ENCODE measurements around the gene HSPA1A. TPM values are rescaled to one million over a fixed set of nuclear protein-coding genes. Genes with fewer than 3 reads are reported as not detected.
"Not testable (repeated sequence)": the region's sequence is repeated elsewhere in the genome, so short reads cannot be mapped to it uniquely, and the experiment has no call there.

HSPA1A gene
- total RNA-seq, 4 donors from 2014 or later = 85.8 to 205 (median 111) TPM

DNA sequence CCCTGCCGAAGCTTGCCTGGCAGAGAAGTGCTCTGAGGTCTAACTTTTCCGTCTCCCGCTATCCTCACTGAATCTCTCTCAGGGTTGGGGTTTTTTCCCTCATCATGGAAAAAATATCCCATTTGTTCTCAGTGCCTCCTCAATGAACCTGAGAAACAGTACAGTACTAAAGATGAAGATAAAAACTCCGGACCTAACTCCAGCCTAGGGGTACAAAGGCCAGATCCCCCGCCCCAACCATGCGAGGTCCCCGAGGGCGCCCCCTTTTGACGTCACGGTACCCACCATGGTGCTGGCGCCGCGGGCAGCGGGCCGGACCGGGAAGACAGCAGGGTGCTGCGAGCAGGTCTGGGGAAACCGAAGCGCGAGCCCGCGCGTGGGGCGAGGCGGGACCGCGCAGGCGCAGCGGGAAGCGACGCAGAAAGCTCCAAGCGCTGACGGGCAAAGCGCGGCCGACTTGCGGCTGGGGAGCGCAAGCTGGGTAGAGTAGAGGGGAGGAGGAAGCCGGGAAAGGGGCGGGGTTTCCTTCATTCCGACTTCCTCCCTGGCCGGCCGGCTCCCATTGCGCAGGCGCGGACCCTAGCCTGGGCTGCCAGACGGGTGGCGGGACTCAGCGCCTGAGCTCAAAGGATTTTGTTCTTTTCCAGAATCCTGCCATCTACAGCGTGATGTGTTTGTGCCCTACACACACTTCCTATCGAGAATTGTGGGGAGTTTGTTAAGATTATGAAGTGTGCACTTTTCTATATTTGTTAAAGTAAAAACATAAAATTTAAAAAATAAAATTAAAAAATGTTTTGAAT lies 8.7 kb upstream of the HSPA1A start, which contains the start of gene LSM2:
TSS of gene LSM2 (minus strand) at position 497 of the 803 bp plus-strand sequence. CDS start at position 288, 209 bp downstream.
- H3K27me3 ChIP-seq = no peaks in the 10 kb centered on the region
- DNase-seq (peak; percentile 98), ATAC-seq (peak; percentile 97 to 99)
- peaks cover 9 to 12% of the 10 kb centered on the region in 2 donors for H3K4me1 ChIP-seq
- no peaks in the 10 kb centered on the region for H3K9me3 ChIP-seq
- in situ Hi-C loops (cut with MboI; ENCODE audit: low sequenced_read_pairs in 4 of 4) (loop anchor here in 1 of 4 donors (25.0 kb wide), 1 partner anchor 381 kb away; the partner anchor contains the start of genes AGER, AGPAT1, GPSM3 and PBX2), intact Hi-C loops (cut with DNase I; ENCODE audit: low total_unique reads) (loop anchor here (1.0 kb wide), 1 partner anchor 10 kb away; no protein-coding TSS in a partner anchor)
- peak within 1 kb of the TSS; percentile 90 to 99 (median 95) for H3K27ac ChIP-seq
- H3K4me3 ChIP-seq = peak within 1 kb of the TSS; percentile 61 to 87 (median 78)
- TF ChIP-seq, protein P1, sequence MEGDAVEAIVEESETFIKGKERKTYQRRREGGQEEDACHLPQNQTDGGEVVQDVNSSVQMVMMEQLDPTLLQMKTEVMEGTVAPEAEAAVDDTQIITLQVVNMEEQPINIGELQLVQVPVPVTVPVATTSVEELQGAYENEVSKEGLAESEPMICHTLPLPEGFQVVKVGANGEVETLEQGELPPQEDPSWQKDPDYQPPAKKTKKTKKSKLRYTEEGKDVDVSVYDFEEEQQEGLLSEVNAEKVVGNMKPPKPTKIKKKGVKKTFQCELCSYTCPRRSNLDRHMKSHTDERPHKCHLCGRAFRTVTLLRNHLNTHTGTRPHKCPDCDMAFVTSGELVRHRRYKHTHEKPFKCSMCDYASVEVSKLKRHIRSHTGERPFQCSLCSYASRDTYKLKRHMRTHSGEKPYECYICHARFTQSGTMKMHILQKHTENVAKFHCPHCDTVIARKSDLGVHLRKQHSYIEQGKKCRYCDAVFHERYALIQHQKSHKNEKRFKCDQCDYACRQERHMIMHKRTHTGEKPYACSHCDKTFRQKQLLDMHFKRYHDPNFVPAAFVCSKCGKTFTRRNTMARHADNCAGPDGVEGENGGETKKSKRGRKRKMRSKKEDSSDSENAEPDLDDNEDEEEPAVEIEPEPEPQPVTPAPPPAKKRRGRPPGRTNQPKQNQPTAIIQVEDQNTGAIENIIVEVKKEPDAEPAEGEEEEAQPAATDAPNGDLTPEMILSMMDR (IDR thresholded peaks at IDR 0.05 in 4 of 5, conservative IDR thresholded peaks at IDR 0.05 in 1 of 5) = peak in 3 of 5 experiments; percentile 11 to 30 (median 20)
- TF ChIP-seq POLR2A (IDR thresholded peaks at IDR 0.05) = peak; percentile 90 to 93
- peaks cover 0 to 10% of the 10 kb centered on the region in 2 donors for H3K36me3 ChIP-seq

DNA sequence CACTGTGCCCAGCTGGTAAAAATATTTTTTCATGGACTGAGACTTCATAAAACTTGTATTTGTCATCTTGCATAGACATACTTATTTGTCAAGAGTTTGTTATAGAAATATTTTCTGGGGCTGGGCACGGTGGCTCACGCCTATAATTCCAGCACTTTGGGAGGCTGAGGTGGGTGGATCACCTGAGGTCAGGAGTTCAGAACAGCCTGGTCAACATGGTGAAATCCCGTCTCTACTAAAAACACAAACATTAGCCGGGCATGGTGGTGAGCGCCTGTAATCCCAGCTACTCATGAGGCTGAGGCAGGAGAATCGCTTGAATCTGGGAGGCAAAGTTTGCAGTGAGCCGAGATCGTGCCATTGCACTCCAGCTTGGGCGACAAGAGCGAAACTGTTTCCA lies 6.7 kb upstream of the HSPA1A start:
- H3K9me3 ChIP-seq; ATAC-seq; H3K36me3 ChIP-seq; H3K27ac ChIP-seq; DNase-seq; H3K27me3 ChIP-seq; intact Hi-C loops (cut with DNase I; ENCODE audit: low total_unique reads); H3K4me3 ChIP-seq: not testable (repeated sequence)
- H3K4me1 ChIP-seq = peaks cover 15% of the 10 kb centered on the region in 2 donors
- in situ Hi-C loops (cut with MboI; ENCODE audit: low sequenced_read_pairs in 4 of 4) = loop anchor here in 1 of 4 donors (25.0 kb wide), 1 partner anchor 379 kb away; the partner anchor contains the start of genes AGER, AGPAT1, GPSM3 and PBX2

DNA sequence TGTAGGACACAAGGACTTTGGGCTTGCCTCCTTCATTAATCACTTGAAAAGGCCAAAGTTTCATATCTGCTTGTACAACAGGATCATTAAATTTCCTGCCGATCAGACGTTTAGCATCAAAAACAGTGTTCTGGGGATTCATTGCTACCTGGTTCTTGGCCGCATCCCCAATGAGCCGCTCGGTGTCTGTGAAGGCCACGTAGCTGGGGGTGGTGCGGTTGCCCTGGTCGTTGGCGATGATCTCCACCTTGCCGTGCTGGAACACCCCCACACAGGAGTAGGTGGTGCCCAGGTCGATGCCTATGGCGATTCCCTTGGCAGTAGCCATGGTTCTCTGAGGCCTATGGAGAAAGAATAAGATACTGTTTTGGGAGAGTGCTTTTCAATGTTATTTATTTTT lies 3.7 kb upstream of the HSPA1A start:
- in situ Hi-C loops (cut with MboI; ENCODE audit: low sequenced_read_pairs in 4 of 4) = loop anchor here in 1 of 4 donors (25.0 kb wide), 1 partner anchor 376 kb away; the partner anchor contains the start of genes AGER, AGPAT1, GPSM3 and PBX2
- DNase-seq (no peak), ATAC-seq (no peak)
- no peaks in the 10 kb centered on the region for H3K36me3 ChIP-seq
- peaks cover 13% of the 10 kb centered on the region in 2 donors for H3K4me1 ChIP-seq
- H3K27me3 ChIP-seq = no peaks in the 10 kb centered on the region
- H3K27ac ChIP-seq = no peak overlapping the region
- no peaks in the 10 kb centered on the region for H3K9me3 ChIP-seq
- intact Hi-C loops (cut with DNase I; ENCODE audit: low total_unique reads) = no loop called here
- no peak overlapping the region for H3K4me3 ChIP-seq
- TF ChIP-seq POLR2A (IDR thresholded peaks at IDR 0.05) = no peak
- TF ChIP-seq, protein P1 (IDR thresholded peaks at IDR 0.05 in 4 of 5, conservative IDR thresholded peaks at IDR 0.05 in 1 of 5) = no peak

DNA sequence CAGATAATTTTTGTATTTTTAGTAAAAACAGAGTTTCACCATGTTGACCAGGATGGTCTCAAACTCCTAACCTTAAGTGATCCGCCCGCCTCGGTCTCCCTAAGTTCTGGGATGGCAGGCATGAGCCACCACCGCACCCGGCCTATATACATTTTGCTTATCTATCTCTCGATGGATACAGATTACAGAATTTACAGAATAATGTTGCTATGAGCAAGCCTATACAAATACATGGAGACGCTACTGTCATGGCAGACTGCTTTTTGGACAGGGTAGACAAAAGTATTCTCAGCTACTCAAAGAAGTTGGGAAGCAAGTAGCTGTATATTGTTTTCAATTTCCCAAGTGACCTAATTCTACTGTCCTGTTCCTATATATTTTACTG lies 1.9 kb upstream of the HSPA1A start:
- no peaks in the 10 kb centered on the region for H3K9me3 ChIP-seq
- H3K27me3 ChIP-seq = no peaks in the 10 kb centered on the region
- intact Hi-C loops (cut with DNase I; ENCODE audit: low total_unique reads) = no loop called here
- H3K27ac ChIP-seq = peak overlapping the region; percentile 99 to 100 (median 99)
- peaks cover 18 to 20% of the 10 kb centered on the region in 2 donors for H3K4me1 ChIP-seq
- DNase-seq = no peak
- ATAC-seq = no peak
- no peaks in the 10 kb centered on the region for H3K36me3 ChIP-seq
- TF ChIP-seq POLR2A (IDR thresholded peaks at IDR 0.05) = no peak
- TF ChIP-seq, protein P1 (IDR thresholded peaks at IDR 0.05 in 4 of 5, conservative IDR thresholded peaks at IDR 0.05 in 1 of 5) = no peak
- peak overlapping the region in 3 of 4 donors; percentile 56 to 70 (median 69) for H3K4me3 ChIP-seq
- in situ Hi-C loops (cut with MboI; ENCODE audit: low sequenced_read_pairs in 4 of 4) = loop anchor here in 1 of 4 donors (25.0 kb wide), 1 partner anchor 374 kb away; the partner anchor contains the start of genes AGER, AGPAT1, GPSM3 and PBX2

GRCh38 chr6:31814677-31815024 lies 692 bp upstream of the HSPA1A start:
- DNase-seq (peak; percentile 98), ATAC-seq (peak; percentile 74 to 75)
- no peaks in the 10 kb centered on the region for H3K27me3 ChIP-seq
- H3K9me3 ChIP-seq = no peaks in the 10 kb centered on the region
- TF ChIP-seq, protein P1 (IDR thresholded peaks at IDR 0.05 in 4 of 5, conservative IDR thresholded peaks at IDR 0.05 in 1 of 5) = no peak
- TF ChIP-seq POLR2A (IDR thresholded peaks at IDR 0.05) = no peak
- in situ Hi-C loops (cut with MboI; ENCODE audit: low sequenced_read_pairs in 4 of 4) (loop anchor here in 1 of 4 donors (25.0 kb wide), 1 partner anchor 373 kb away; the partner anchor contains the start of genes AGER, AGPAT1, GPSM3 and PBX2), intact Hi-C loops (cut with DNase I; ENCODE audit: low total_unique reads) (loop anchor here (5.0 kb wide), 1 partner anchor 1928 kb away; no protein-coding TSS in a partner anchor)
- peak overlapping the region; percentile 52 to 78 (median 70) for H3K4me3 ChIP-seq
- peak overlapping the region; percentile 99 to 100 (median 99) for H3K27ac ChIP-seq
- peaks cover 26 to 29% of the 10 kb centered on the region in 2 donors for H3K4me1 ChIP-seq
- no peaks in the 10 kb centered on the region for H3K36me3 ChIP-seq

- ATAC-seq, H3K27me3 ChIP-seq, H3K9me3 ChIP-seq, H3K36me3 ChIP-seq: not testable (repeated sequence)
- intact Hi-C loops (cut with DNase I; ENCODE audit: low total_unique reads) = loop anchor here (5.0 kb wide), 1 partner anchor 1925 kb away; no protein-coding TSS in a partner anchor
- in situ Hi-C loops (cut with MboI; ENCODE audit: low sequenced_read_pairs in 4 of 4) = loop anchor here in 1 of 4 donors (25.0 kb wide), 1 partner anchor 370 kb away; the partner anchor contains the start of genes AGER, AGPAT1, GPSM3 and PBX2
- peaks cover 44 to 49% of the 10 kb centered on the region in 2 donors for H3K4me1 ChIP-seq
- DNase-seq = peak in 1 of 2 donors; percentile 67
- H3K4me3 ChIP-seq = peak overlapping the region; percentile 57 to 68 (median 64)
- peak overlapping the region; percentile 97 to 98 (median 97) for H3K27ac ChIP-seq
These were observed 2.0 kb downstream of the HSPA1A start for GRCh38 chr6:31817133-31817928.

All from gastrocnemius medialis (tissue), 4 donors.